ENCODE data around the gene CTNNA2. TPM values are rescaled to one million over a fixed set of nuclear protein-coding genes. Genes with fewer than 3 reads are reported as not detected.

CTNNA2 gene
- total and polyA plus RNA-seq, 4 donors, result 0.01 to 0.37 TPM; not detected in 2

GRCh38 chr2:79758042-79758441 lies 245.2 kb downstream of the CTNNA2 start:
- Histone ChIP-seq H3K9me3 (ENCODE audit: control insufficient read depth in 4 of 4, insufficient read depth in 3 of 4, low read length in 3 of 4) (peaks cover 0 to 3% (median 0%) of the 10 kb centered on the region in 4 donors), H3K4me3 (no peak overlapping the region), H3K9ac (ENCODE audit: insufficient read depth in 1 of 2, low read length in 2 of 2) (no peak overlapping the region), H3K36me3 (ENCODE audit: control insufficient read depth in 4 of 4, insufficient read depth in 4 of 4, low read length in 4 of 4) (no peaks in the 10 kb centered on the region), H3K27ac (ENCODE audit: low read depth in 1 of 2, low read length in 1 of 2) (no peak overlapping the region), H3K27me3 (ENCODE audit: control insufficient read depth in 3 of 3, insufficient read depth in 3 of 3, low read length in 2 of 3) (no peaks in the 10 kb centered on the region), H3K4me1 (ENCODE audit: control insufficient read depth in 5 of 5, insufficient read depth in 5 of 5, low read length in 5 of 5) (no peaks in the 10 kb centered on the region)
- ATAC-seq (ENCODE audit: insufficient read depth, low FRiP score) (no peak), DNase-seq (no peak)
- WGBS, 2 donors, result 74 to 82% methylated on average over 5 of the region's 5 CpGs
- no peak for TF ChIP-seq CTCF (IDR thresholded peaks at IDR 0.05; ENCODE audit: control extremely low read depth, extremely low read depth)

GRCh38 chr2:79758749-79759282 lies 246.0 kb downstream of the CTNNA2 start:
- no peaks in the 10 kb centered on the region for H3K36me3 ChIP-seq (ENCODE audit: control insufficient read depth in 4 of 4, insufficient read depth in 4 of 4, low read length in 4 of 4)
- H3K9me3 ChIP-seq (ENCODE audit: control insufficient read depth in 4 of 4, insufficient read depth in 3 of 4, low read length in 3 of 4), result peaks cover 0 to 3% (median 0%) of the 10 kb centered on the region in 4 donors
- H3K27me3 ChIP-seq (ENCODE audit: control insufficient read depth in 3 of 3, insufficient read depth in 3 of 3, low read length in 2 of 3), result no peaks in the 10 kb centered on the region
- no peaks in the 10 kb centered on the region for H3K4me1 ChIP-seq (ENCODE audit: control insufficient read depth in 5 of 5, insufficient read depth in 5 of 5, low read length in 5 of 5)
- H3K27ac ChIP-seq (ENCODE audit: low read depth in 1 of 2, low read length in 1 of 2), result no peak overlapping the region
- no peak overlapping the region for H3K9ac ChIP-seq (ENCODE audit: insufficient read depth in 1 of 2, low read length in 2 of 2)
- no peak for TF ChIP-seq CTCF (IDR thresholded peaks at IDR 0.05; ENCODE audit: control extremely low read depth, extremely low read depth)
- no peak overlapping the region for H3K4me3 ChIP-seq
- no peak for ATAC-seq (ENCODE audit: insufficient read depth, low FRiP score)
- WGBS, 2 donors, result 82 to 83% methylated on average over 6 of the region's 6 CpGs
- DNase-seq, result no peak

GRCh38 chr2:79770926-79771325 lies 258.1 kb downstream of the CTNNA2 start:
- DNase-seq, result no peak
- no peak for TF ChIP-seq CTCF (IDR thresholded peaks at IDR 0.05; ENCODE audit: control extremely low read depth, extremely low read depth)

GRCh38 chr2:79771493-79771892 lies 258.6 kb downstream of the CTNNA2 start:
- Histone ChIP-seq H3K27ac (ENCODE audit: low read depth in 1 of 2, low read length in 1 of 2) (no peak overlapping the region), H3K27me3 (ENCODE audit: control insufficient read depth in 3 of 3, insufficient read depth in 3 of 3, low read length in 2 of 3) (no peaks in the 10 kb centered on the region), H3K4me3 (no peak overlapping the region), H3K9ac (ENCODE audit: insufficient read depth in 1 of 2, low read length in 2 of 2) (no peak overlapping the region), H3K36me3 (ENCODE audit: control insufficient read depth in 4 of 4, insufficient read depth in 4 of 4, low read length in 4 of 4) (no peaks in the 10 kb centered on the region), H3K9me3 (ENCODE audit: control insufficient read depth in 4 of 4, insufficient read depth in 3 of 4, low read length in 3 of 4) (no peaks in the 10 kb centered on the region), H3K4me1 (ENCODE audit: control insufficient read depth in 5 of 5, insufficient read depth in 5 of 5, low read length in 5 of 5) (no peaks in the 10 kb centered on the region)
- no peak for TF ChIP-seq CTCF (IDR thresholded peaks at IDR 0.05; ENCODE audit: control extremely low read depth, extremely low read depth)
- DNase-seq (no peak), ATAC-seq (ENCODE audit: insufficient read depth, low FRiP score) (no peak)
- 90 to 94% methylated on average over 3 of the region's 3 CpGs for WGBS, 2 donors

More at GRCh38 chr2:79770926-79771325, 258.1 kb downstream of the CTNNA2 start:
- Histone ChIP-seq H3K36me3 (ENCODE audit: control insufficient read depth in 4 of 4, insufficient read depth in 4 of 4, low read length in 4 of 4) (no peaks in the 10 kb centered on the region), H3K27ac (ENCODE audit: low read depth in 1 of 2, low read length in 1 of 2) (no peak overlapping the region), H3K4me1 (ENCODE audit: control insufficient read depth in 5 of 5, insufficient read depth in 5 of 5, low read length in 5 of 5) (no peaks in the 10 kb centered on the region), H3K9me3 (ENCODE audit: control insufficient read depth in 4 of 4, insufficient read depth in 3 of 4, low read length in 3 of 4) (no peaks in the 10 kb centered on the region), H3K9ac (ENCODE audit: insufficient read depth in 1 of 2, low read length in 2 of 2) (no peak overlapping the region), H3K27me3 (ENCODE audit: control insufficient read depth in 3 of 3, insufficient read depth in 3 of 3, low read length in 2 of 3) (no peaks in the 10 kb centered on the region), H3K4me3 (no peak overlapping the region)
- WGBS, 2 donors, result 73 to 76% methylated on average over 3 of the region's 3 CpGs
- no peak for ATAC-seq (ENCODE audit: insufficient read depth, low FRiP score)
